ENCODE results near the gene DIPK1B.

DIPK1B gene

GRCh38 chr9:136695435-136695895, 16.9 kb upstream of the DIPK1B start:
- DNase-seq (ENCODE audit: low read depth, low spot score) = peak; percentile 25
- no peak overlapping the region for H3K4me3 ChIP-seq (ENCODE audit: low read depth, low read length)
- TF ChIP-seq CTCF (IDR thresholded peaks at IDR 0.05; ENCODE audit: low read depth, low read length) = no peak
- in situ Hi-C loops (cut with HindIII; ENCODE audit: low sequenced_read_pairs) = no loop called here

GRCh38 chr9:136695955-136696354, 16.4 kb upstream of the DIPK1B start:
- TF ChIP-seq CTCF (IDR thresholded peaks at IDR 0.05; ENCODE audit: low read depth, low read length) = no peak
- no peak for DNase-seq (ENCODE audit: low read depth, low spot score)
- in situ Hi-C loops (cut with HindIII; ENCODE audit: low sequenced_read_pairs) = no loop called here
- no peak overlapping the region for H3K4me3 ChIP-seq (ENCODE audit: low read depth, low read length)

GRCh38 chr9:136696502-136696901, 15.9 kb upstream of the DIPK1B start:
- no peak for DNase-seq (ENCODE audit: low read depth, low spot score)
- no peak for TF ChIP-seq CTCF (IDR thresholded peaks at IDR 0.05; ENCODE audit: low read depth, low read length)
- in situ Hi-C loops (cut with HindIII; ENCODE audit: low sequenced_read_pairs) = no loop called here
- H3K4me3 ChIP-seq (ENCODE audit: low read depth, low read length) = no peak overlapping the region

GRCh38 chr9:136697146-136697820, 15.1 kb upstream of the DIPK1B start:
- H3K4me3 ChIP-seq (ENCODE audit: low read depth, low read length) = no peak overlapping the region
- in situ Hi-C loops (cut with HindIII; ENCODE audit: low sequenced_read_pairs) = no loop called here
- no peak for TF ChIP-seq CTCF (IDR thresholded peaks at IDR 0.05; ENCODE audit: low read depth, low read length)
- no peak for DNase-seq (ENCODE audit: low read depth, low spot score)

GRCh38 chr9:136697821-136698526, 14.4 kb upstream of the DIPK1B start:
- no peak overlapping the region for H3K4me3 ChIP-seq (ENCODE audit: low read depth, low read length)
- in situ Hi-C loops (cut with HindIII; ENCODE audit: low sequenced_read_pairs) = no loop called here
- TF ChIP-seq CTCF (IDR thresholded peaks at IDR 0.05; ENCODE audit: low read depth, low read length) = no peak
- DNase-seq (ENCODE audit: low read depth, low spot score) = no peak

- in situ Hi-C loops (cut with HindIII; ENCODE audit: low sequenced_read_pairs) = no loop called here
- no peak overlapping the region for H3K4me3 ChIP-seq (ENCODE audit: low read depth, low read length)
- no peak for TF ChIP-seq CTCF (IDR thresholded peaks at IDR 0.05; ENCODE audit: low read depth, low read length)
- no peak for DNase-seq (ENCODE audit: low read depth, low spot score)
Observed at GRCh38 chr9:136698635-136699246, 13.6 kb upstream of the DIPK1B start.

All from astrocyte of the spinal cord (primary cell).